Measurements from ENCODE around the gene DNAH11.
"Not testable (repeated sequence)": the region's sequence is repeated elsewhere in the genome, so short reads cannot be mapped to it uniquely, and the experiment has no call there.

DNA sequence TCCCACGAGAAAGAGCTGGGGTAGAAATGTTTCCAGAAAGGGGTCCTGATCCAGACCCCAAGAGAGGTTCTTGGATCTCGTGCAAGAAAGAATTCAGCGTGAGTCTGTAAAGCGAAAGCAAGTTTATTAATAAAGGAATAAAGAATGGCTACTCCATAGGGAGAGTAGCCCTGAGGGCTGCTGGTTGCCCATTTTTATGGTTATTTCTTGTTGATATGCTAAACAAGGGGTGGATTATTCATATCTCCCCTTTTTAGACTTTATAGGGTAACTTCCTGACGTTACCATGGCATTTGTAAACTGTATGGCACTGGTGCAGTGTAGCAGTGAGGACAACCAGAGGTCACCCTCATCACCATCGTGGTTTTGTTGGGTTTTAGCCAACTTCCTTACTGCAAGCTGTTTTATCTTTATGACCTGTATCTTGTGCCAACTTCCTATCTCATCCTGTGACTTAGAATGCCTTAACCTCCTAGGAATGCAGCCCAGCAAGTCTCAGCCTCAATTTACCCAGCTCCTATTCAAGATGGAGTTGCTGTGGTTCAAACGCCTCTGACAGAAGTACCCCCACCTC is 322.9 kb downstream of the DNAH11 start:
- TF ChIP-seq POLR2A (IDR thresholded peaks at IDR 0.05) = not testable (repeated sequence)
- TF ChIP-seq, protein P1, sequence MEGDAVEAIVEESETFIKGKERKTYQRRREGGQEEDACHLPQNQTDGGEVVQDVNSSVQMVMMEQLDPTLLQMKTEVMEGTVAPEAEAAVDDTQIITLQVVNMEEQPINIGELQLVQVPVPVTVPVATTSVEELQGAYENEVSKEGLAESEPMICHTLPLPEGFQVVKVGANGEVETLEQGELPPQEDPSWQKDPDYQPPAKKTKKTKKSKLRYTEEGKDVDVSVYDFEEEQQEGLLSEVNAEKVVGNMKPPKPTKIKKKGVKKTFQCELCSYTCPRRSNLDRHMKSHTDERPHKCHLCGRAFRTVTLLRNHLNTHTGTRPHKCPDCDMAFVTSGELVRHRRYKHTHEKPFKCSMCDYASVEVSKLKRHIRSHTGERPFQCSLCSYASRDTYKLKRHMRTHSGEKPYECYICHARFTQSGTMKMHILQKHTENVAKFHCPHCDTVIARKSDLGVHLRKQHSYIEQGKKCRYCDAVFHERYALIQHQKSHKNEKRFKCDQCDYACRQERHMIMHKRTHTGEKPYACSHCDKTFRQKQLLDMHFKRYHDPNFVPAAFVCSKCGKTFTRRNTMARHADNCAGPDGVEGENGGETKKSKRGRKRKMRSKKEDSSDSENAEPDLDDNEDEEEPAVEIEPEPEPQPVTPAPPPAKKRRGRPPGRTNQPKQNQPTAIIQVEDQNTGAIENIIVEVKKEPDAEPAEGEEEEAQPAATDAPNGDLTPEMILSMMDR (IDR thresholded peaks at IDR 0.05) = not testable (repeated sequence)

All from prostate gland (tissue), 2 donors.